Panc1 (cell line): ENCODE measurements around the gene EYA2. TPM values are rescaled to one million over a fixed set of nuclear protein-coding genes. Genes with fewer than 3 reads are reported as not detected.

Experiments
- ATAC-seq: fragments of 200-7000 bp; cut with Tn5 transposase; 2 replicates; pipeline ENCODE4 v1.9.1; 2020; ENCODE audit warnings: mild to moderate bottlenecking, moderate library complexity
- BruUV-seq: library from RNA; stranded (reverse); fragments of 400-500 nt; replicated peaks from 2 replicates; lab custom pipeline; 2021; lab: Mats Ljungman, UMichigan
- CTCF ChIA-PET: fragments of 300-600 bp; sonication (Branson Sonifier 250); formaldehyde crosslinking; loops from one replicate; lab custom pipeline; 2022; ENCODE audit warnings: antibody characterized with exemption; lab: Charles Lee
- POLR2A ChIA-PET: fragments of 300-600 bp; sonication (Branson Sonifier 250); formaldehyde crosslinking; loops from one replicate; lab custom pipeline; 2022; ENCODE audit warnings: antibody characterized with exemption; lab: Charles Lee
- DNase-seq: peaks from one replicate; pipeline ENCODE4 v3.0.0-alpha.2; 2010; ENCODE audit warnings: low read depth, low spot score
- H3K27ac ChIP-seq: 2 replicates; pipeline ENCODE4 v1.5.1; 2011; ENCODE audit warnings: mild to moderate bottlenecking, low read length, inconsistent platforms
- H3K27me3 ChIP-seq: fragments of 200-500 bp; sonication (Bioruptor generic); 2 replicates; pipeline ENCODE4 v1.6.0; 2014; ENCODE audit warnings: low read length, inconsistent platforms; ENCODE audit not compliant: control insufficient read depth, insufficient read depth
- H3K36me3 ChIP-seq: fragments of 200-500 bp; sonication (Bioruptor generic); 2 replicates; pipeline ENCODE4 v1.5.1; 2014; ENCODE audit warnings: inconsistent platforms, mild to moderate bottlenecking, low read length, moderate library complexity; ENCODE audit not compliant: control insufficient read depth, insufficient read depth
- H3K4me1 ChIP-seq: 2 replicates; pipeline ENCODE4 v1.5.1; 2011; ENCODE audit warnings: inconsistent platforms, mild to moderate bottlenecking, low read length, moderate library complexity; ENCODE audit not compliant: control insufficient read depth, insufficient read depth
- H3K4me3 ChIP-seq, 2 experiments: 2 replicates each; pipeline ENCODE4 v1.5.1; 2011 to 2012; ENCODE audit warnings: low read depth in 2 of 2, low read length in 2 of 2, mild to moderate bottlenecking in 2 of 2, inconsistent platforms in 1 of 2, moderate library complexity in 1 of 2
- H3K9me3 ChIP-seq: fragments of 200-500 bp; sonication (Bioruptor generic); 2 replicates; pipeline ENCODE4 v1.5.1; 2014; ENCODE audit warnings: low read depth, mild to moderate bottlenecking, inconsistent platforms, low read length, moderate library complexity; ENCODE audit not compliant: control insufficient read depth, insufficient read depth
- POLR2AphosphoS5 ChIP-seq: IDR thresholded peaks from 2 replicates; pipeline ENCODE4 v1.6.1; 2012; ENCODE audit warnings: mild to moderate bottlenecking, low read depth, low read length, moderate library complexity
- SIN3A ChIP-seq: IDR thresholded peaks from 2 replicates; pipeline ENCODE4 v1.6.1; 2012; ENCODE audit warnings: low read depth, mild to moderate bottlenecking, low read length, moderate library complexity, borderline replicate concordance; ENCODE audit not compliant: insufficient read depth
- TCF7L2 ChIP-seq: IDR thresholded peaks from 2 replicates; pipeline ENCODE4 v1.6.1; 2011; ENCODE audit warnings: mild to moderate bottlenecking, low read depth, low read length, inconsistent platforms
- in situ Hi-C: cut with HindIII; loops from 2 replicates; pipeline ENCODE4 v1.10.0; 2016; ENCODE audit warnings: low sequenced_read_pairs, low pct_unique_long_range_greater_than_20kb
- intact Hi-C: fragments of 100-400 bp; cut with micrococcal nuclease; formaldehyde crosslinking; loops from one replicate; pipeline ENCODE4 v1.10.0; 2022; ENCODE audit not compliant: unreplicated experiment
- total RNA-seq: library from RNA; stranded (reverse); gene quantifications from one replicate; pipeline ENCODE4 v1.2.1, GENCODE V29; 2021; ENCODE audit not compliant: unreplicated experiment
- TF ChIP-seq, protein P1 (sequence below): fragments of 450-650 bp; IDR thresholded peaks from 2 replicates; pipeline ENCODE4 v1.5.1; 2017; ENCODE audit warnings: mild to moderate bottlenecking
- TF ChIP-seq, protein P2 (sequence below), 2 experiments: IDR thresholded peaks; 2 replicates each; pipeline ENCODE4 v1.6.1; 2011 to 2012; ENCODE audit warnings: low read depth in 2 of 2, control low read depth in 1 of 2, low read length in 1 of 2, mild to moderate bottlenecking in 1 of 2, moderate library complexity in 1 of 2; ENCODE audit not compliant: insufficient read depth in 1 of 2

EYA2 gene
- total RNA-seq, 1 experiment from 2014 or later, result 1.9 TPM

DNA sequence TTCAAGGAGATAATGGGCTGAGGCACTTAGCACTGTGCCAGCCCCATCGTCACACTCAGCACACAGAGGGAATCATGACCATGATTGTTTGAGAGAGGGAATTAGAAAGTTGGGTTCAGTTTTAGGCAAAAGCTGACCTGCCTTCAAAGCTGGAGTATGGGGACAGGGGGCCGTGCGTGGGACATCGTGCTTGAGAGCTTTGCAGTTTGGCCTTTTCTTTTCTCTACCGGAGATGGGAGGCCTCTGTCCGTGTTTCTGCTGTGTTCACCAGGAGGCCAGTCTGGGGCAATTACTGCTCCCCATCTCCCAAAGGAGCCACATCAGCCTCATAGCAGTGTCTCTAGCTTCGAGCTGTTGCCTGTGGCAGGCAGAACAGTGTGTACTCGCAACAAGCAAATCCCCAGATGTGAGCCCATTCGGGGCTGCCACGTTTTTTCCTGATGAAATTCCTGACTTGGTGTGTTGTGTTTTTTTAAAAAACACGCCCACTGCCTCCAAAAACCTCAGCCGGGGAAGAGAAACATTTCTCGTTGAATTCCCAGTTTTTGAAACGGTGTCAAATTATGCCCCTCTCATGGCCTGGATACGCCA, 20.2 kb downstream of the EYA2 start:
- in situ Hi-C loops, result no loop called here
- DNase-seq, result no peak
- no peaks in the 10 kb centered on the region for H3K9me3 ChIP-seq
- H3K36me3 ChIP-seq, result no peaks in the 10 kb centered on the region
- H3K27me3 ChIP-seq, result peaks cover 3% of the 10 kb centered on the region; the same call in 1 of the 2 replicates
- ChIA-PET POLR2A (no interaction called here), CTCF (no interaction called here)
- TF ChIP-seq SIN3A (no peak), POLR2AphosphoS5 (no peak), TCF7L2 (no peak)
- TF ChIP-seq, protein P1, sequence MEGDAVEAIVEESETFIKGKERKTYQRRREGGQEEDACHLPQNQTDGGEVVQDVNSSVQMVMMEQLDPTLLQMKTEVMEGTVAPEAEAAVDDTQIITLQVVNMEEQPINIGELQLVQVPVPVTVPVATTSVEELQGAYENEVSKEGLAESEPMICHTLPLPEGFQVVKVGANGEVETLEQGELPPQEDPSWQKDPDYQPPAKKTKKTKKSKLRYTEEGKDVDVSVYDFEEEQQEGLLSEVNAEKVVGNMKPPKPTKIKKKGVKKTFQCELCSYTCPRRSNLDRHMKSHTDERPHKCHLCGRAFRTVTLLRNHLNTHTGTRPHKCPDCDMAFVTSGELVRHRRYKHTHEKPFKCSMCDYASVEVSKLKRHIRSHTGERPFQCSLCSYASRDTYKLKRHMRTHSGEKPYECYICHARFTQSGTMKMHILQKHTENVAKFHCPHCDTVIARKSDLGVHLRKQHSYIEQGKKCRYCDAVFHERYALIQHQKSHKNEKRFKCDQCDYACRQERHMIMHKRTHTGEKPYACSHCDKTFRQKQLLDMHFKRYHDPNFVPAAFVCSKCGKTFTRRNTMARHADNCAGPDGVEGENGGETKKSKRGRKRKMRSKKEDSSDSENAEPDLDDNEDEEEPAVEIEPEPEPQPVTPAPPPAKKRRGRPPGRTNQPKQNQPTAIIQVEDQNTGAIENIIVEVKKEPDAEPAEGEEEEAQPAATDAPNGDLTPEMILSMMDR, result no peak
- TF ChIP-seq, protein P2, sequence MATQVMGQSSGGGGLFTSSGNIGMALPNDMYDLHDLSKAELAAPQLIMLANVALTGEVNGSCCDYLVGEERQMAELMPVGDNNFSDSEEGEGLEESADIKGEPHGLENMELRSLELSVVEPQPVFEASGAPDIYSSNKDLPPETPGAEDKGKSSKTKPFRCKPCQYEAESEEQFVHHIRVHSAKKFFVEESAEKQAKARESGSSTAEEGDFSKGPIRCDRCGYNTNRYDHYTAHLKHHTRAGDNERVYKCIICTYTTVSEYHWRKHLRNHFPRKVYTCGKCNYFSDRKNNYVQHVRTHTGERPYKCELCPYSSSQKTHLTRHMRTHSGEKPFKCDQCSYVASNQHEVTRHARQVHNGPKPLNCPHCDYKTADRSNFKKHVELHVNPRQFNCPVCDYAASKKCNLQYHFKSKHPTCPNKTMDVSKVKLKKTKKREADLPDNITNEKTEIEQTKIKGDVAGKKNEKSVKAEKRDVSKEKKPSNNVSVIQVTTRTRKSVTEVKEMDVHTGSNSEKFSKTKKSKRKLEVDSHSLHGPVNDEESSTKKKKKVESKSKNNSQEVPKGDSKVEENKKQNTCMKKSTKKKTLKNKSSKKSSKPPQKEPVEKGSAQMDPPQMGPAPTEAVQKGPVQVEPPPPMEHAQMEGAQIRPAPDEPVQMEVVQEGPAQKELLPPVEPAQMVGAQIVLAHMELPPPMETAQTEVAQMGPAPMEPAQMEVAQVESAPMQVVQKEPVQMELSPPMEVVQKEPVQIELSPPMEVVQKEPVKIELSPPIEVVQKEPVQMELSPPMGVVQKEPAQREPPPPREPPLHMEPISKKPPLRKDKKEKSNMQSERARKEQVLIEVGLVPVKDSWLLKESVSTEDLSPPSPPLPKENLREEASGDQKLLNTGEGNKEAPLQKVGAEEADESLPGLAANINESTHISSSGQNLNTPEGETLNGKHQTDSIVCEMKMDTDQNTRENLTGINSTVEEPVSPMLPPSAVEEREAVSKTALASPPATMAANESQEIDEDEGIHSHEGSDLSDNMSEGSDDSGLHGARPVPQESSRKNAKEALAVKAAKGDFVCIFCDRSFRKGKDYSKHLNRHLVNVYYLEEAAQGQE (IDR thresholded peaks at IDR 0.05; ENCODE audit: insufficient read depth in 1 of 2, low read depth in 2 of 2, low read length in 1 of 2), result no peak
- no peaks in the 10 kb centered on the region for H3K4me1 ChIP-seq
- no peak overlapping the region for H3K27ac ChIP-seq
- no peak for ATAC-seq
- intact Hi-C loops, result no loop called here
- H3K4me3 ChIP-seq, result no peak overlapping the region
- no TSS peak for BruUV-seq

DNA sequence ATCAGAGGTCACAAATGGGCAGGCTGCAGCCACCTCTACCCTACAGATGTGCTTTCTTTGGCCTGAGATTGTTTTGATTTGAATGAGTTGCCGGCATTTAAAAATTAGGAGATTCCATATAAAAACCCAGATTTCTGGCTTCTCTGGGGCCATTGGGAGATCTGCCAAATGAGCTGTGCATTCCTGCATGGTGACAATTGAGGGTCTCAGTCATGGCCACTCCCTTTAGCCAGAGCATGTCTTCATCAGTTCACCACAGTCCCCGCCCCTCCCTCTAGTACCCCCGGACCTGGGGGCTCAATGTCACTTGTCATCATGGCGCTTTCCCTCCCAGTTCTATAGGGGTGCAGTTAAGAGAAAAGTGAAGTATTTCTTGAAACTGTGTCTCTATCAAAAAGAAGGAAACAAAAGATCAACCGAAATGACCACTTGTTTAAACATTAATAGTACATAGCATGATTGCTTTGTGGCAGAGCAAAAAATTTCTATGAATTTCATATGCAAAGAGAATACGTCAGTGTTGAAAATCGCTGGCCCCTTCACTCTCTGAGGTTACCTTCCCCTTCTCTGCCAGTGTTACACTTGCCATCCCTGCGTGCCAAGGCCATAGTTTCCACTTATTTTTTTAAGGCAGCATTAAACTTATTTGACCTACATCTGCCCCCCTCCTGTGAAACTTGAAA, 21.1 kb downstream of the EYA2 start:
- H3K9me3 ChIP-seq, result no peaks in the 10 kb centered on the region

More for the DNA sequence above, 21.1 kb downstream of the EYA2 start:
- no TSS peak for BruUV-seq
- no peaks in the 10 kb centered on the region for H3K4me1 ChIP-seq
- peaks cover 3% of the 10 kb centered on the region; the same call in 1 of the 2 replicates for H3K27me3 ChIP-seq
- H3K27ac ChIP-seq, result no peak overlapping the region
- DNase-seq (no peak), ATAC-seq (no peak)
- TF ChIP-seq TCF7L2, result no peak
- no peak for TF ChIP-seq POLR2AphosphoS5
- TF ChIP-seq, protein P2 (IDR thresholded peaks at IDR 0.05; ENCODE audit: insufficient read depth in 1 of 2, low read depth in 2 of 2, low read length in 1 of 2), result no peak
- no peak for TF ChIP-seq SIN3A
- TF ChIP-seq, protein P1, result no peak
- in situ Hi-C loops, result no loop called here
- ChIA-PET POLR2A (no interaction called here), CTCF (interaction anchor here (0.6 kb wide), 1 partner anchor 187 kb away, joined by 3 read pairs; no protein-coding TSS in a partner anchor)
- no peaks in the 10 kb centered on the region for H3K36me3 ChIP-seq
- intact Hi-C loops, result no loop called here
- no peak overlapping the region for H3K4me3 ChIP-seq
